Measurements from ENCODE around the gene SCRN1.

Gene SCRN1, protein sequence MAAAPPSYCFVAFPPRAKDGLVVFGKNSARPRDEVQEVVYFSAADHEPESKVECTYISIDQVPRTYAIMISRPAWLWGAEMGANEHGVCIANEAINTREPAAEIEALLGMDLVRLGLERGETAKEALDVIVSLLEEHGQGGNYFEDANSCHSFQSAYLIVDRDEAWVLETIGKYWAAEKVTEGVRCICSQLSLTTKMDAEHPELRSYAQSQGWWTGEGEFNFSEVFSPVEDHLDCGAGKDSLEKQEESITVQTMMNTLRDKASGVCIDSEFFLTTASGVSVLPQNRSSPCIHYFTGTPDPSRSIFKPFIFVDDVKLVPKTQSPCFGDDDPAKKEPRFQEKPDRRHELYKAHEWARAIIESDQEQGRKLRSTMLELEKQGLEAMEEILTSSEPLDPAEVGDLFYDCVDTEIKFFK

GRCh38 chr7:29989257-29989995, at the start of gene SCRN1:
SCRN1 (minus strand) TSS chr7:29989801; CDS start chr7:29969067, 20,734 bp downstream.
- TF ChIP-seq Cebpa-rat (IDR thresholded peaks at IDR 0.05): no peak
- Histone ChIP-seq H3K4me1 (peaks cover 0 to 16% (median 3%) of the 10 kb centered on the region in 10 experiments; a peak in 10 of 20 replicates), H3K27ac (no peak within 1 kb of the TSS), H3K27me3 (peaks cover 46 to 63% (median 56%) of the 10 kb centered on the region in 11 experiments), H3K36me3 (peaks cover 0 to 13% (median 7%) of the 10 kb centered on the region in 11 experiments; a peak in 7 of 22 replicates), H3K4me3 (peak within 1 kb of the TSS in 9 of 10 experiments; percentile 24 to 61 (median 41); a peak in 16 of 20 replicates), H4K20me1 (no peaks in the 10 kb centered on the region), H3K4me2 (peak within 1 kb of the TSS in 6 of 11 experiments; percentile 15 to 60 (median 32); a peak in 7 of 22 replicates), H3K9me3 (replicated peaks in 1 of 11) (peaks cover 56 to 70% (median 68%) of the 10 kb centered on the region in 11 experiments), H3K9ac (no peak within 1 kb of the TSS)

DNA sequence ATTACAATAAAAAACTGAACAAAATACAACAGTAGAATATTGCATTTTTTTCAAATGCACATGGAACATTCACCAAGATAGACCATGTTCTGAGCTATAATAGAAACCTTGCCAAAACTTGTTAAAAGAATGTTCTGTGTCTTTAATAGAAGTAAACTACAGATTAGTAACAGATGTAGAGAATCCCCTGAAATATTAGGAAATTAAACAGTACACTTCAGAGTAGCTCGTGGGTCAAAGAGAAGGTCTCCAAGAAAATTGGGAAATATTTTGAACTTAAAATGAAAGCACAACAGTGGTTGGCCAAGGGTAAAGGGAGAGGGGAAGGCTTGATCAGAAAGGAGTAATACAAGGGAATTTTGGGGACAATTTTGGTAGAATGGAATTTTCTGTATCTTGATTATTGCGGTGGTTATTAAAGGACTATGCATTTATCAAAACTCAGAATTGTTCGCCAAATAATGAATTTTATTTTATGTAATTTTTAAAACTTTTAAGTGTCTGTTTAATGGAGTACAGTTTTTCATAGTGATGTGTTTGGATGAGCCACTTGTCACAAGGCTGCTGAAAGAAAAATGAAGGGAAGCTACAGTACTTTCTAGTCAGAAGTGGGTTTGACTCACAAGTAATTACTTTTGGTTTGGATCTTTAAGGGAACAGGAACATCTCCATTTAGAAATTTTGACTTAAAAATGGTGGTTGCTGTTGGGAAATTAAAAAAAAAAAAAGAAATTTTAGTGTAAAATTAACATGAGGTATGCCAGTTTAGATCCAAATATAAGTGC, 48.8 kb upstream of the SCRN1 start:
- no peak overlapping the region for H3K4me2 ChIP-seq
- peaks cover 13 to 51% (median 34%) of the 10 kb centered on the region in 11 experiments; a peak in 21 of 22 replicates for H3K36me3 ChIP-seq
- peaks cover 15 to 36% (median 33%) of the 10 kb centered on the region in 11 experiments; a peak in 21 of 22 replicates for H3K9me3 ChIP-seq (replicated peaks in 1 of 11)
- peaks cover 0 to 6% (median 0%) of the 10 kb centered on the region in 10 experiments; a peak in 2 of 20 replicates for H3K4me1 ChIP-seq
- H3K9ac ChIP-seq: no peak overlapping the region
- H4K20me1 ChIP-seq: no peaks in the 10 kb centered on the region; a peak in 2 of 22 replicates
- no peak for TF ChIP-seq Cebpa-rat (IDR thresholded peaks at IDR 0.05)
- no peak overlapping the region for H3K27ac ChIP-seq
- H3K27me3 ChIP-seq: no peaks in the 10 kb centered on the region
- H3K4me3 ChIP-seq: no peak overlapping the region

DNA sequence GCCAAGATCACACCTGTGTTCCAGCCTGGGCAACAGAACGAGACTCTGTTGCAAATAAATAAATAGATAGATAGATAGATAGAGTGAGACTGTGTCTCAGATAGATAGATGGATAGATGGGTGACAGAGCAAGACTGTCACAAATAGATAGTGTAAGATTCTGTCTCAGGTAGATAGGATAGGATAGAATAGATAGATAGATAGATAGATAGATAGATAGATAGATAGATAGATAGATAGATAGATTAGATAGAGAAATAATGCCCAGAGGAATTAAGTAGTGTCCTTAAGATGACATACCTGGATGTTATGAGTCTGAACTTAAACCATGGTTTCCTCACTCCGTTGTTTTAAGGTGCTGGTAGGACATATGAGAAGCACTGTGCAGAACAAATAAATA, 46.6 kb upstream of the SCRN1 start:
- Histone ChIP-seq H3K4me3 (no peak overlapping the region), H3K4me2 (no peak overlapping the region), H4K20me1 (peaks cover 0 to 18% (median 11%) of the 10 kb centered on the region in 11 experiments; a peak in 12 of 22 replicates), H3K9me3 (replicated peaks in 1 of 11) (peaks cover 2 to 16% (median 13%) of the 10 kb centered on the region in 11 experiments; a peak in 20 of 22 replicates), H3K27ac (no peak overlapping the region), H3K4me1 (peaks cover 8 to 16% (median 11%) of the 10 kb centered on the region in 10 experiments; a peak in 19 of 20 replicates), H3K36me3 (peaks cover 0 to 35% (median 15%) of the 10 kb centered on the region in 11 experiments; a peak in 14 of 22 replicates), H3K9ac (no peak overlapping the region), H3K27me3 (no peaks in the 10 kb centered on the region)
- TF ChIP-seq Cebpa-rat (IDR thresholded peaks at IDR 0.05): no peak

GRCh38 chr7:30034501-30034900, 44.9 kb upstream of the SCRN1 start:
- Histone ChIP-seq H3K4me2 (no peak overlapping the region), H3K9ac (no peak overlapping the region), H3K4me3 (no peak overlapping the region), H3K4me1 (peaks cover 19 to 33% (median 28%) of the 10 kb centered on the region in 10 experiments), H3K36me3 (peaks cover 0 to 28% (median 8%) of the 10 kb centered on the region in 11 experiments; a peak in 7 of 22 replicates), H3K27ac (no peak overlapping the region), H4K20me1 (peaks cover 0 to 35% (median 27%) of the 10 kb centered on the region in 11 experiments; a peak in 17 of 22 replicates), H3K9me3 (replicated peaks in 1 of 11) (peaks cover 0 to 4% (median 0%) of the 10 kb centered on the region in 11 experiments; a peak in 2 of 22 replicates), H3K27me3 (no peaks in the 10 kb centered on the region)
- TF ChIP-seq Cebpa-rat (IDR thresholded peaks at IDR 0.05): no peak

- Histone ChIP-seq H4K20me1 (peaks cover 0 to 41% (median 27%) of the 10 kb centered on the region in 11 experiments; a peak in 16 of 22 replicates), H3K27ac (no peak overlapping the region), H3K27me3 (no peaks in the 10 kb centered on the region), H3K4me1 (peaks cover 25 to 38% (median 35%) of the 10 kb centered on the region in 10 experiments), H3K4me3 (no peak overlapping the region), H3K9ac (no peak overlapping the region), H3K4me2 (peak overlapping the region; percentile 1 to 63 (median 42); a peak in 16 of 22 replicates), H3K9me3 (replicated peaks in 1 of 11) (no peaks in the 10 kb centered on the region), H3K36me3 (peaks cover 0 to 25% (median 8%) of the 10 kb centered on the region in 11 experiments; a peak in 7 of 22 replicates)
- TF ChIP-seq Cebpa-rat (IDR thresholded peaks at IDR 0.05): no peak
Observed at GRCh38 chr7:30032310-30033125, 42.9 kb upstream of the SCRN1 start.

DNA sequence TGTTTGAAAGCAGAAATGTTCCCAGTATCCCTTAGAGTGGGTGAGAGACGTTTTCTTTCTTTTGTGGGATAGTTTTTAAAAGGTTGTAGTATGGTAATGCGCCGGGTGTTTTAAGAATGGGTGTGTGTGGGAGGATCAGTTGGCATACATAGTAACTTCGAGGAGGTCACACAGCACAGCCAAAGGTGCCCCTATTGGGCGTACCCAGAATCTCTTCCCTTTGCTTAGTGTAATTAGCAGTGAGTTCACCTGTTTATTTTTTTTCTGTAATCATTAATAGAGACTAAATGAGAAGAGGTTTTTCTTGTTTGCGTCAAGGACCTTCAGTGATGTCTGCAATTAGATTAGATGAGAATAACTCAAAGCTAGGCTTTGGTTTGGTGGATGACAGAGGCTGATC, 40.1 kb upstream of the SCRN1 start:
- H3K36me3 ChIP-seq: peaks cover 0 to 19% (median 5%) of the 10 kb centered on the region in 11 experiments; a peak in 7 of 22 replicates
- H3K9ac ChIP-seq: peak overlapping the region; percentile 75 to 88 (median 85); a peak in 19 of 22 replicates
- peaks cover 0 to 41% (median 27%) of the 10 kb centered on the region in 11 experiments; a peak in 15 of 22 replicates for H4K20me1 ChIP-seq
- peak overlapping the region; percentile 87 to 97 (median 92) for H3K4me2 ChIP-seq
- no peaks in the 10 kb centered on the region for H3K27me3 ChIP-seq
- peak overlapping the region; percentile 88 to 97 (median 93) for H3K4me3 ChIP-seq
- peaks cover 39 to 56% (median 49%) of the 10 kb centered on the region in 10 experiments for H3K4me1 ChIP-seq
- H3K9me3 ChIP-seq (replicated peaks in 1 of 11): no peaks in the 10 kb centered on the region
- H3K27ac ChIP-seq: no peak overlapping the region; a peak in 1 of 22 replicates
- no peak for TF ChIP-seq Cebpa-rat (IDR thresholded peaks at IDR 0.05)
